Trophoblast cell (in vitro differentiated cells and primary cell): ENCODE measurements around the gene TTC28.
"Not testable (repeated sequence)": the region's sequence is repeated elsewhere in the genome, so short reads cannot be mapped to it uniquely, and the experiment has no call there.

Source experiments
- DNase-seq, 2 donors: peaks; one replicate each; pipeline ENCODE4 v3.0.0-alpha.2; 2016
- H2AFZ ChIP-seq: 2 replicates; pipeline ENCODE4 v1.6.1; 2013; ENCODE audit warnings: low read length, moderate library complexity, mild to moderate bottlenecking; ENCODE audit not compliant: insufficient read depth, poor library complexity
- H2AK5ac ChIP-seq: 2 replicates; pipeline ENCODE4 v1.6.1; 2013; ENCODE audit warnings: mild to moderate bottlenecking, low read length
- H2BK120ac ChIP-seq: 2 replicates; pipeline ENCODE4 v1.6.1; 2013; ENCODE audit warnings: low read length, mild to moderate bottlenecking, moderate library complexity; ENCODE audit not compliant: insufficient read depth, poor library complexity
- H2BK12ac ChIP-seq: 2 replicates; pipeline ENCODE4 v1.6.1; 2013; ENCODE audit warnings: mild to moderate bottlenecking, low read length, moderate library complexity
- H2BK5ac ChIP-seq: 2 replicates; pipeline ENCODE4 v1.6.1; 2013; ENCODE audit warnings: low read length, low read depth, moderate library complexity, mild to moderate bottlenecking; ENCODE audit not compliant: poor library complexity
- H3K14ac ChIP-seq: 2 replicates; pipeline ENCODE4 v1.6.1; 2013; ENCODE audit warnings: mild to moderate bottlenecking, low read length
- H3K18ac ChIP-seq: 2 replicates; pipeline ENCODE4 v1.6.1; 2013; ENCODE audit warnings: mild to moderate bottlenecking, low read length
- H3K23ac ChIP-seq: 2 replicates; pipeline ENCODE4 v1.6.1; 2013; ENCODE audit warnings: low read length
- H3K27ac ChIP-seq: 2 replicates; pipeline ENCODE4 v1.5.1; 2013; ENCODE audit warnings: low read depth, mild to moderate bottlenecking, inconsistent platforms, low read length, moderate library complexity
- H3K27me3 ChIP-seq: 2 replicates; pipeline ENCODE4 v1.6.1; 2013; ENCODE audit warnings: inconsistent platforms, mild to moderate bottlenecking, low read length, moderate library complexity; ENCODE audit not compliant: insufficient read depth
- H3K36me3 ChIP-seq, 2 experiments: 1 replicate in 1 of 2; 2 replicates in 1 of 2; pipeline ENCODE4 v1.6.1; 2013; ENCODE audit warnings: low read length in 2 of 2, mild to moderate bottlenecking in 2 of 2, moderate library complexity in 1 of 2; ENCODE audit not compliant: insufficient read depth in 2 of 2, control insufficient read depth in 1 of 2
- H3K4ac ChIP-seq: 2 replicates; pipeline ENCODE4 v1.6.1; 2013; ENCODE audit warnings: low read depth, mild to moderate bottlenecking, low read length, moderate library complexity
- H3K4me1 ChIP-seq, 2 experiments: 1 replicate in 1 of 2; 2 replicates in 1 of 2; pipeline ENCODE4 v1.6.1; 2013; ENCODE audit warnings: low read length in 2 of 2, mild to moderate bottlenecking in 2 of 2, moderate library complexity in 1 of 2; ENCODE audit not compliant: insufficient read depth in 2 of 2, control insufficient read depth in 1 of 2
- H3K4me2 ChIP-seq: 2 replicates; pipeline ENCODE4 v1.6.1; 2013; ENCODE audit warnings: inconsistent platforms, mild to moderate bottlenecking, low read length, moderate library complexity
- H3K4me3 ChIP-seq: 2 replicates; pipeline ENCODE4 v1.5.1; 2013; ENCODE audit warnings: mild to moderate bottlenecking, low read depth, low read length, inconsistent platforms
- H3K79me1 ChIP-seq: one replicate; pipeline ENCODE4 v1.6.1; 2013; ENCODE audit warnings: low read length
- H3K79me2 ChIP-seq: 2 replicates; pipeline ENCODE4 v1.6.1; 2013; ENCODE audit warnings: low read length, mild to moderate bottlenecking; ENCODE audit not compliant: control insufficient read depth, insufficient read depth, poor library complexity
- H3K9ac ChIP-seq: 2 replicates; pipeline ENCODE4 v1.6.1; 2013; ENCODE audit warnings: mild to moderate bottlenecking, low read length
- H3K9me3 ChIP-seq: 2 replicates; pipeline ENCODE4 v1.6.1; 2013; ENCODE audit warnings: low read depth, mild to moderate bottlenecking, control low read depth, inconsistent platforms, low read length; ENCODE audit not compliant: insufficient read depth
- H4K12ac ChIP-seq: 2 replicates; pipeline ENCODE4 v1.6.1; 2013; ENCODE audit warnings: low read depth, mild to moderate bottlenecking, low read length, moderate library complexity
- H4K8ac ChIP-seq: 2 replicates; pipeline ENCODE4 v1.6.1; 2013; ENCODE audit warnings: low read depth, mild to moderate bottlenecking, low read length, moderate library complexity
- H4K91ac ChIP-seq: one replicate; pipeline ENCODE4 v1.6.1; 2013; ENCODE audit warnings: low read depth, mild to moderate bottlenecking, low read length, moderate library complexity
- WGBS: extraction: QIAGEN DNeasy Blood & Tissue Kit; methylation state at CpG from one replicate; pipeline ENCODE4 v1.1.7; 2013; ENCODE audit warnings: missing lambda C conversion rate; ENCODE audit not compliant: insufficient read length, insufficient coverage; ENCODE audit errors: extremely low coverage; 5-methylcytosine and 5-hydroxymethylcytosine counted together

The TTC28 gene

DNA sequence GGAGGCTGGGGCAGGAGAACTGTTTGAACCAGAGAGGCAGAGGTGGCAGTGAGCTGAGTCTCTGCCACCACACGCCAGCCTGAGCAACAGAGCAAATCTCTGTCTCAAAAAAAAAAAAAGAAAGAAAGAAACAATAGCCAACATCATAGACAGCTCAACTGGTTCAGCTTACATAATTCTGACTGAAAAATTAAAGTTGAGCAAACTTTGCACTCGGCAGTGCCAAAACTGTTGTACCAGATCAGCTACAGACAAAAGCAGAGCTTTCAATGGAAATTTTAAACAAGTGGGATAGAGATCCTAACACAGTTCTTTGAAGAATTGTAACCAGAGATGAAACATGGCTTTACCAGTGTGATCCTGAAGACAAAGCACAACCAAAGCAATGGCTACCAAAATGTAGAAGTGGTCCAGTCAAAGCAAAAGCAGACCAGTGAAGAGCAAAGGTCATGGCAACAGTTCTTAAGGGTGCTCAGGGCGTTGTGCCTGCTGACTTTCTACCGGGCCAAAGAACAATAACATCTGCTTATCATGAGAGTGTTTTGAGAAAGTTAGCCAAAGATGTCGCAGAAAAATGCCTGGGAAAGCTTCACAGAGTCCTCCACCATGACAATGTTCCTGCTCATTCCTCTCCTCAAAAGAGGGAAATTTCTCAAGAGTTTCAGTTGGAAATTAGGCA is 59.3 kb downstream of the TTC28 start:
- no peak for DNase-seq
- H3K27ac ChIP-seq = no peak overlapping the region

DNA sequence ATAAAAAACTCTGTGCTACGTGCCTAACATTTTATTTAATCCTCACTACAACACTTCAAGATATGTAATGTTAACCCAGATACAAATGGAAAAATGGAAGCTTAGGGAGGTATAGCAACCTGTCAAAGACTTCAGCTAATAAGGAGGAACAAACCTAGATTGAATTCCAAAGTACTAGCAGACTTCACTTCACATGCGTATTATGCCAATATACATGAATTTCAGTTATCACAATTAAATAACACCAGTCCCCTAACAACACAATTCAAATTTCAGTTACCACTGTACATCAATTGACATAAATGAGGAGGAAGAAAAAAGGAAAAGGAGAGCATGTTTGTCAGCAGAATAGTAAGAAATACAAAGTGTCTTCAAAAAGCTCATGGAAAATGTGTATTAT is 60.4 kb downstream of the TTC28 start:
- Histone ChIP-seq H3K9me3 (no peaks in the 10 kb centered on the region), H3K4me3 (no peak overlapping the region), H3K36me3 (no peaks in the 10 kb centered on the region), H3K79me1 (no peaks in the 10 kb centered on the region), H3K4me2 (no peak overlapping the region), H4K91ac (no peak overlapping the region), H2BK5ac (no peak overlapping the region), H3K27me3 (no peaks in the 10 kb centered on the region), H3K14ac (no peak overlapping the region), H3K4ac (no peak overlapping the region), H2BK12ac (no peak overlapping the region), H4K8ac (no peak overlapping the region), H3K79me2 (no peaks in the 10 kb centered on the region), H2AK5ac (no peak overlapping the region), H3K27ac (no peak overlapping the region), H3K18ac (no peak overlapping the region), H2AFZ (no peak overlapping the region), H3K9ac (no peak overlapping the region), H2BK120ac (no peak overlapping the region), H3K23ac (no peak overlapping the region), H4K12ac (no peak overlapping the region), H3K4me1 (no peaks in the 10 kb centered on the region)
- no peak for DNase-seq
- no CpG with 5 or more reads among the region's 2 CpGs for WGBS

More for the DNA sequence above, 59.3 kb downstream of the TTC28 start:
- Histone ChIP-seq H3K23ac (no peak overlapping the region), H2AK5ac (no peak overlapping the region), H3K9ac (no peak overlapping the region), H3K79me2 (no peaks in the 10 kb centered on the region), H3K18ac (no peak overlapping the region), H3K4ac (no peak overlapping the region), H3K4me3 (no peak overlapping the region), H2AFZ (no peak overlapping the region), H2BK12ac (no peak overlapping the region), H3K27me3 (no peaks in the 10 kb centered on the region), H2BK120ac (no peak overlapping the region), H3K4me2 (no peak overlapping the region), H3K14ac (no peak overlapping the region), H4K12ac (no peak overlapping the region), H3K79me1 (no peaks in the 10 kb centered on the region), H3K36me3 (no peaks in the 10 kb centered on the region), H4K91ac (no peak overlapping the region), H2BK5ac (no peak overlapping the region), H3K4me1 (no peaks in the 10 kb centered on the region), H4K8ac (no peak overlapping the region), H3K9me3 (no peaks in the 10 kb centered on the region)
- no CpG with 5 or more reads among the region's 5 CpGs for WGBS

DNA sequence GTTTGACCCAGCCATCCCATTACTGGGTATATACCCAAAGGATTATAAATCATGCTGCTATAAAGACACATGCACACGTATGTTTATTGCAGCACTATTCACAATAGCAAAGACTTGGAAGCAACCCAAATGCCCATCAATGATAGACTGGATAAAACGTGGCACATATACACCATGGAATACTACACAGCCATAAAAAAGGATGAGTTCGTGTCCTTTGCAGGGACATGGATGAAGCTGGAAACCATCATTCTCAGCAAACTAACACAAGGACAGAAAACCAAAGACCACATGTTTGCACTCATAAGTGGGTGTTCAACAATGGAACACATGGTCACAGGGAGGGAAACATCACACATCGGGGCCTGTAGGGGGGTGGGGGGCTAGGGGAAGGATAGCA is 64.2 kb downstream of the TTC28 start:
- not testable (repeated sequence) for H3K79me2 ChIP-seq, DNase-seq, H3K36me3 ChIP-seq, H3K9ac ChIP-seq, H3K4ac ChIP-seq, H3K27ac ChIP-seq, H3K4me1 ChIP-seq, H2AK5ac ChIP-seq, H3K4me3 ChIP-seq, H3K79me1 ChIP-seq, H2BK5ac ChIP-seq, H4K8ac ChIP-seq, H2BK12ac ChIP-seq, H2AFZ ChIP-seq, H4K91ac ChIP-seq, H3K9me3 ChIP-seq, H3K23ac ChIP-seq, H3K4me2 ChIP-seq, H4K12ac ChIP-seq, H3K18ac ChIP-seq, H3K27me3 ChIP-seq, H3K14ac ChIP-seq, H2BK120ac ChIP-seq
- no CpG with 5 or more reads among the region's 4 CpGs for WGBS

DNA sequence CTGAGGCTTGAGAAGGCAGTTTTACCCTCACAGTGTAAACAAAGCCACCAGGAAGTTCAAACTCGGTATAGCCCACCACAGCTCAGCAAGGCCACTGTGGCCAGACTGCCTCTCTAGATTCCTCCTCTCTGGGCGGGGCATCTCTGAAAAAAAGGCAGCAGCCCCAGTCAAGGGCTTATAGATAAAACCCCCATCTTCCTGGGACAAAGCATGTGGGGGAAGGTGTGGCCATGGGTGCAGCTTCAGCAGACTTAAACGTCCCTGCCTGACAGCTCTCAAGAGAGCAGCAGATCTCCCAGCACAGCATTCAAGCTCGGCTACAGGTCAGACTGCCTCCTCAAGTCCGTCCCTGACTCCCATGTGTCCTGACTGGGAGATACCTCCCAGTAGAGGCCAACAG is 69.7 kb downstream of the TTC28 start:
- no peaks in the 10 kb centered on the region for H3K27me3 ChIP-seq
- H2BK5ac ChIP-seq = no peak overlapping the region
- no peak overlapping the region for H3K23ac ChIP-seq
- DNase-seq = no peak
- H2BK12ac ChIP-seq = no peak overlapping the region
- H3K79me1 ChIP-seq = no peaks in the 10 kb centered on the region
- H3K36me3 ChIP-seq = no peaks in the 10 kb centered on the region
- H3K4me3 ChIP-seq = no peak overlapping the region
- no peaks in the 10 kb centered on the region for H3K79me2 ChIP-seq
- no peak overlapping the region for H2BK120ac ChIP-seq
- H4K91ac ChIP-seq = no peak overlapping the region
- no peak overlapping the region for H3K14ac ChIP-seq
- H3K27ac ChIP-seq = no peak overlapping the region
- H2AK5ac ChIP-seq = no peak overlapping the region
- no peak overlapping the region for H4K8ac ChIP-seq
- H3K4me2 ChIP-seq = no peak overlapping the region
- H3K9ac ChIP-seq = no peak overlapping the region
- H2AFZ ChIP-seq = no peak overlapping the region
- H3K4me1 ChIP-seq = no peaks in the 10 kb centered on the region
- H4K12ac ChIP-seq = no peak overlapping the region
- H3K4ac ChIP-seq = no peak overlapping the region
- peaks cover 2% of the 10 kb centered on the region for H3K9me3 ChIP-seq
- WGBS = no CpG with 5 or more reads among the region's 5 CpGs
- no peak overlapping the region for H3K18ac ChIP-seq
